ENCODE data around the gene ING3.

DNA sequence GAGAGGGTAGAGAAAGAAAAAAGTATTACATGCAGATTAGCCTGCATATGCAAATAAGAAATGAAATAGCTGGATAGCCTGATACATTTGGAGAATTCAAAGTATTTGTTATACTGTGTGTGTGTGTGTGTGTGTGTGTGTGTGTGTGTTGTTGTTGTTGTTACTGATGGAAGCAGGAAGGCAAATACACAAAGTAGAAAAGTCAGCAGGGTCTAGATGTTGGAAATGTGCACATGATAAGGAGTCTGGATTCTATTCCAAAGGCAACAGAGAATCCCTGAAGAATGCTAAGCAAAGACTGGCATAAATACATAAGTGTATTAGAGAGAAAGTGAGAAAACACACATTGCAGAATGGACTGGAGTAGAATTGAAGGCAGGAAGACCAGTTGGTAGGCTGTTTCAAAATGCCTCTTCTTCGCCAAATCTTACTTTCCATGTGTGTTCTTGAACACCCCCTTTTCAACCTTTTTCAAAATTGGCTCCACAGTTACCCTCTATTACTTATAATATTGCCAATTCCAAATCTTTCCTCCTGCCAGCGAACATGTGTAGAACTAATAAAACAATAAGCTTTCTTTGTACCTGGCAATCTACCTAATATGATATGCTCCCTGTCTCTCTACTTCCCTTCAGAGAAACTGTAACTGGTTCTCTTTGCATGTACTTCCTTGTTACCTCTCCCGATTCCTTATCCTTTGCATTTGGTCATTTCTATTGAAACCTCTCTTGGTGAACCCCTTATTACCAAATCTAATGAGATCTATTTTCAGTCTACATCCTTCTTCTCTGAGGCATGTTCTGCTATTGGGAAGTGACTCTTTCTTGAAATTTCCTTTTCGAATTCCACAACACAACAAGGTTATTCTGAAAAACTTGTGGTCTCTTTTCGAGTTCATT is 44.2 kb downstream of the ING3 start:
- no peak for TF ChIP-seq ZNF274 (IDR thresholded peaks at IDR 0.05; ENCODE audit: low read depth, low read length)
- no peak for TF ChIP-seq YY1 (IDR thresholded peaks at IDR 0.05; ENCODE audit: insufficient read depth, insufficient read length)
- no peak for TF ChIP-seq SUZ12 (IDR thresholded peaks at IDR 0.05; ENCODE audit: extremely low read depth, insufficient read depth, insufficient read length)
